ENCODE data around the gene B9D1.

B9D1 gene

GRCh38 chr17:19375732-19376131, 13.2 kb upstream of the B9D1 start:
- no peak for DNase-seq

GRCh38 chr17:19374136-19374535, 11.6 kb upstream of the B9D1 start:
- DNase-seq = no peak

- DNase-seq = no peak
These were observed 10.5 kb upstream of the B9D1 start for GRCh38 chr17:19372866-19373504.

- no peak for DNase-seq
These were observed 9.9 kb upstream of the B9D1 start for GRCh38 chr17:19372439-19372838.

- DNase-seq = no peak
These were observed 9.5 kb upstream of the B9D1 start for GRCh38 chr17:19372011-19372370.

- DNase-seq = no peak
These were observed 8.9 kb upstream of the B9D1 start for GRCh38 chr17:19371259-19372010.

- DNase-seq = no peak
These were observed 8.0 kb upstream of the B9D1 start for GRCh38 chr17:19370493-19370960.

- DNase-seq = no peak
These were observed 7.4 kb upstream of the B9D1 start for GRCh38 chr17:19369846-19370492.

GRCh38 chr17:19369107-19369778, 6.7 kb upstream of the B9D1 start:
- DNase-seq = no peak

- no peak for DNase-seq
These were observed 5.7 kb upstream of the B9D1 start for GRCh38 chr17:19368229-19368628.

GRCh38 chr17:19366637-19366972, 4.1 kb upstream of the B9D1 start:
- DNase-seq = no peak

- DNase-seq = no peak
These were observed 3.5 kb upstream of the B9D1 start for GRCh38 chr17:19365833-19366636.

- no peak for DNase-seq
These were observed 2.9 kb upstream of the B9D1 start for GRCh38 chr17:19365499-19365817.

- DNase-seq = no peak
These were observed 2.4 kb upstream of the B9D1 start for GRCh38 chr17:19364699-19365498.

GRCh38 chr17:19363460-19364035, 1.0 kb upstream of the B9D1 start:
- DNase-seq = no peak

- no peak for DNase-seq
These were observed 553 bp upstream of the B9D1 start for GRCh38 chr17:19363114-19363438.

- no peak for DNase-seq
These were observed 613 bp downstream of the B9D1 start for GRCh38 chr17:19361944-19362276.

- DNase-seq = no peak
These were observed 1.2 kb downstream of the B9D1 start for GRCh38 chr17:19361326-19361725.

- no peak for DNase-seq
These were observed 1.8 kb downstream of the B9D1 start for GRCh38 chr17:19360772-19361171.

GRCh38 chr17:19359856-19360255, 2.7 kb downstream of the B9D1 start:
- DNase-seq = no peak

GRCh38 chr17:19359151-19359550, 3.4 kb downstream of the B9D1 start:
- no peak for DNase-seq

- no peak for DNase-seq
These were observed 4.8 kb downstream of the B9D1 start for GRCh38 chr17:19357761-19358160.

All from NCI-H226 (cell line).